HG03196 (cell line): ENCODE results near the gene CPEB4.
A peak's percentile ranks its signal among the peaks of the same experiment; 100 is the strongest.

ENCODE experiments used
- ATAC-seq: cut with Tn5 transposase; IDR thresholded peaks from one replicate; pipeline ENCODE4 v1.9.1; 2021; ENCODE audit not compliant: unreplicated experiment

CPEB4 gene

DNA sequence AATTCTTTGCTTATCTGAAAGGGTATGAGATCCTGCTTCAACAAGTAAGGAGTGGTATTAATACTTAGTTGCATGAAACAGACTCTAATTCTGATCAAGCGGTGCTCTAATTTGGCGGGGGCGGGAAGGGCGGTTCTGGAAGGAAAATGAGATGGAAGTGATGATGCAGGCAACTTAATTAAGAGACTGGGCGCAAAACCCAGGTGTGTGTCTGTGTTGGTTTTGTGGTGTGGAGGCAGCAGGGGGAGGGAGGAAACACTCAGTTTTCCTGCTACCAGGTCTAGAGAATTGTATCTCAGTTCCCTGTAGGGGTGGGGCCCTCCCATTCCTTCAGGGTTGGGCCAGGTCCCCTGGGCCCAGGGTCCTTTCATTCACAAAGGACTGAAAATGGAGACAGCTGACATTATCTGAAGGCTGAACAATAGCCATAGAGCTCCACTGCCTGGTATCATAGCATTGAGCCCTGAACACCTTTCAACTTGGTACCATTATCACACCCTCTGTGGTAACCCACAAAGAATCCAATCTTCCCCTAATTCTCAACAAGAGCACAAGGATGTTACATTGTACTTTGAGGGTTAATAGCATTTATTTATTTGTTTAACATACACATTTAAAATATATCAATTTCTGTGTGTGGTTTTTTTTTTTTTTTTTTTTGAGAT lies 83.7 kb downstream of the CPEB4 start:
- no peak for ATAC-seq

DNA sequence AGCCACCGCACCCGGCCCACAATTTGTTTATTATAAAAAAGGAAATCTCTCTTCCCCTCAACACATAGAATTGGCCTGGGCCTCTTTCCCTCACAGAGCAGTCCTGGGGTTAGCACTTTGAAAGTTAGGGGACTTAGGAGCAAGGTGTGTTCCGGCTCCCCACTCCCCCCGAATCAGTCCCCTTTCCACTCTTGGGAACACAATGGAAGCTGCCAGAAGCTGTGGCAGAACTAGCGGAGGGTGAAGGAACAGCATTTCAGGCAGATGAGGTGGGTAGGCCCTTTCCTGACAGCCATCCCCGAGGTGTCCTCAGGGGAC lies 84.4 kb downstream of the CPEB4 start:
- ATAC-seq = no peak

DNA sequence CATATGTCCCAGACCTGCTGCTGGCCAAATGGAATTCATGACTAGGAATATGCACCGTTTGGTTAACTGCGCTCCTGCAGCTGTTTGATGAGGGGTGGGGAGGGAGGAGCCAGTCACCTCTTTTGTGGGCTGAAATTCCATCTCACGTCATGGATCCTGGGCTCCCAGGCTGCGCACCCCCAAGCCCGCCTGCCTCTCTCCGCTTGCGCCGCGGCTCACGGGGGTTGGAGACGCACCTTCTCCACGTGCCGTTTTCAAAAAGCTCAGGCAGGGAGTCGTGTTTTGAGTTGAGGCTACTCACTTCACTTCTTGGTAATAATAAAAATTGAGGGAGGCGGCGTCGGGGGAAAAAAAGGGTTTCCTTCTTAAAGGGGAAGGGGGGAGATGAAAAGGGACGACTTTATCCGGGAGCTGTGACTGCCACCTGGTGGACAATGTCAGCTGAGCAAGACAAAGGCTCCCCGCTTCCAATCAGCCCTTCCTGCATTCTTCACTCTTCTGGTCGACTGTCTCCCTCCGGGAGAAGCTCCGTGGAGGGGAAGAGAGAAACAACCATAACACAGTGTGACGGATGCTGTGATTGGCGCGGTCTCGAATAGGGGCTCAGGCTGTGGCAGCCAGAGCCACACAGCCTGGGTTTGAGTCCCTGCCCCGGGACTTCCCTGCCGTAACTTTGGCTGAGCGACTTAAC lies 84.9 kb downstream of the CPEB4 start:
- ATAC-seq = peak; percentile 62

DNA sequence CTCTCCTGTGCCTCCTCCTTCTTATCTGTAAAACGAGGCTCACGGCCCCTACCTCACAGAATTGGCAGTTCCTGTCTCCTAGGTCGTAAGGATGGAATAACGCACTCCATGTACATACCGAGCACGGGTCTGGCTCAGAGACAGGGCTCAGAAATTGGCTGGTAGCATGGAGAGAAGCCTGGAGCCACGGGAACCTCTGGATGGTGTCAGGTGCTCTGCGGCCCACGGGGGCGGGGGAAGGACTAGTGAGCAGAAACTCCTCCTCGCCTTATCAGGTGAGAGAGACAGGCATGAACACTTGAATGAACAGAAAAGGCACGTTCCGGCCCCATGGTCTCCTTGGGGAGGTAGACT lies 85.4 kb downstream of the CPEB4 start:
- peak; percentile 15 for ATAC-seq

DNA sequence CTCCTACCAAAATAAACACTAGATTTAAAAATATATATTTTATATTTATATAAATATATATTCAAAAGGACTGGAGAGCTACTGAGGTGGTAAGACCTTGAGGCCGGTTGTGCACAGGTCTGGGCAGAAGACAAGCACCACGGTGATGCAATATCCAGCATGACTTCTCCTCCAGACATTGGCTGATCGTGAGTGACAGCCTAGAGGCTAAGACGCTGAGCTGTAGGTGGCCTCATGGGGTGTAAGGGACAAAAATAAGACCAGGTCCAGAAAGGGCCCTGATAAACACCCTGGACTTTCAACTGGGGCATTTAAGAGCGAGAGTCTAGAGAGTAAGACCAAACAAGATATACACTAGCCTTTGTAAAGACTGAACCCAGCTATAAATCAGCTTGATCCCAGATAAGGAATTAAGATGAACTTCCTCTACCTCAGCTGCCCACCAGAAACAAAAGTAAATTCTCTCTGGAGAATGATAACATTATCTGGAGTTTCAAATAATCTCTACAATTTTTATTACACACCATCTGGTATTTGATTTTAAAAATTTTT lies 86.6 kb downstream of the CPEB4 start:
- ATAC-seq = no peak

DNA sequence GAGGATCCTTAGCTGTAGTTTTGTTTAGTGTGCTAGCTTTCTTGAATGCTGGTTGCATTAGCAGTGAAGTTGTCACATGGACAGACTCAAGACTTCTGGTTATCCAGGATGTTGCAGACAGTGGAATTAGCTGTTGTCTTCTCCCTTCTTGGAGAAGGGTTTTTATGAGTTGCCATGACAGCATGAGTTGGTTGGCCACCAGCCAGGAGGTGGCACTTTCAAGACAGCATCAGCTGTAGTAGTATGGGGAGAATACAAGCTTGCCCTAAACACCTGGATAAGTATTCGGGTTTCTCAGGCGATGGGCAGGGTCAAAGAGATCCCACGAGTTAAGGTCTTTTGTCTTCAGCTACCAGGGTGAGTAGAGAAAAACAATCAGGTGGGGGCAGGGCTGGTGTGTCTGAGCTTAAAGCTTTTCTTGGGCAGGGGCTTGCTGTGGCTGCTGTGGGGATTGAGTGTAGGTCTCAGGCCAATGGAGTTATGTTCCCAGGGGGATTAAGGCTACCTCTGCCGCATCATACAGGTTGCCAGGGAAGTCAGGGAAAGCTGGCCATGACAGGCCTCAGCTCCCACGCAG lies 93.1 kb downstream of the CPEB4 start:
- ATAC-seq = no peak

DNA sequence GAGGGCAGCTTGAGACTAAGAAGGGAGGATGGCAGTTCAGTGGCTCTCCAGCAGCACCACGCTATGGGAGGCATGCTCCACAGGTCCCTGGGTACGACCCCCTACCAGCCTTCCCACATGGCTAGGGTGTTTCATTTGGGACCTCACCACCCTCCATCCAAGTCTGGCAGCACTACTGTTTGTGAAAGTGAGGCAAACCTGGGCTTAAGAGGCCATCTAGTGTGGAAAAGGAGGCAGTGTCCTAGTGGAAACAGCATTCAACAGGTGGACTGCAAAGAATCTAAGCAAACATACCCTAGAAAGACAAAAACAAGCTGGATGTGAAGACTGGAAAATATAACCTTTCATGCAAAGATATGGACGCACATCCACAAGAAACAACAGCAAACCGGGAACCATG lies 96.1 kb downstream of the CPEB4 start:
- ATAC-seq = no peak

DNA sequence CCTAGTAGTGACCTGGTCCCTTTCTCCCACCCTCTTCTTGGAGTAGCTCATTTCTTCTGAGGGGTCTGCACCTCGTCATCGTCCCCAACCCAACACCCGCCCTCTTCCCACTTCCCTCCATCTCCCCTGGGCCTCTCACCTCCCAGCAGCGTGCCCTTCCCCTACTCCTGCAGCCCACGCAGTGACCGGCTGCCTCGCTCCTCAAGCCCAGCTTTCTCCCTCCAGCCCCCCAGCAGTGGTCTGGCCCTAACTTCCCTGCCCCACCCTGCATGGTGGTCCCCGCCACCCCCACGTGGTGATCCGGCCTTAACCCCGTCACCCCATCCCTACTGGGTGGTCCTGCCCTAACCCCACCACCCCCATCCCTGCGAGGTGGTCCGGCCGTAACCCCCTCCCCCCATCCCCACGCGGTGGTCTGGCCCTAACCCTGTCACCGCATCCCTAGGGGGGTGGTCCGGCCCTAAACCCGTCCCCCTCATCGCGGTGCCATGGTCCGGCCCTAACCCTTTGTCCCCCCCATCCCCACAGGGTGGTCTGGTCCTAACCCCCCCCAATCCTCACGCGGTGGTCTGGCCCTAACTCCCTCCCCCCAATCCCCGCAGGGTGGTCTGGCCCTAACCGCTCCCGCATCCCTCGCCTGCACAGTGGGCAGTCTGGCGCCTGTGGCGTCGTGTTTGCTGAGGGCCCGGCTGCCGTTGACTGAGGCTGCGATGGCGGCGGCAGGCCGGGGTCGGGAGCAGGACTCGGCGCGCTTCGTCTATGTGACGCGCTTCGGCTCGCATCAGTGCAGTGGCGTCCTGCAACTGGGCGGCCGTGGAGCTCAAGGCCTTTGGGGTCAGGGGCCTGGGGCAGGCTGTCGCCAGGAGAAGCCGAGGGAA lies 100.6 kb downstream of the CPEB4 start, which contains the start of gene C5orf47:
C5orf47 (plus strand) TSS at position 617 of the 878 bp plus-strand sequence; CDS start at position 711, 94 bp downstream.
- ATAC-seq = no peak

DNA sequence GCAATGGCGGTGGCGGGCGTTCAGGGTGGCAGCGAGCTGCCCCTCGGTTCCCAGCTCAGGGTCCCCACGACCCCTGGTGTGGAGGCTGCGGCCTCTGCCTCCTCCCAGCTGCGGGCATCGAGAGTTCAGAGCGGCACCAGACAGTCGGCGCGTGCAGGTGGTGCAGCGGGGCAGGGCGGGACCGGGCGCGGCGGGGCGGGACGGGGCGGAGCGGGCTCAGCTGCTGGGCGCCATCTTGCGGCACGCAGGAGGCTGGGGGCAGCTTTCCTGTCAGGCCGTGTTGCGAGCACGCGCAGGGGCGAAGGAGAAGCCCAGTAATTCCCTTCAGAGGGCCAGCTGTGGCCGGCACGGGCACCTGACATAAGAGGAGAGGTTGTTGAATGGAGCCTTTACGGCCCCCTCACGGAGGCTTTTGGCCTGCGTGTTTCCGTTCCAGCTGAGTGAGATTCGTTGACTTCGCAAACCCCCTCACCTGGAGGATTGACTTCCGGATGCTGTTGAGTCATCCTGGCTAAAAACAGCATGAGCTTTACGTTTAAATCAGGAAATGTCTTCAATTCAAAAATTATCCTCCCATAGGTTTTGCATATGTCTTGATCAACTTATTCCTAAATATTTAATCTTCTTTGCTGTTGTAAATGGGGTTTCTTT lies 101.4 kb downstream of the CPEB4 start:
- ATAC-seq = no peak

DNA sequence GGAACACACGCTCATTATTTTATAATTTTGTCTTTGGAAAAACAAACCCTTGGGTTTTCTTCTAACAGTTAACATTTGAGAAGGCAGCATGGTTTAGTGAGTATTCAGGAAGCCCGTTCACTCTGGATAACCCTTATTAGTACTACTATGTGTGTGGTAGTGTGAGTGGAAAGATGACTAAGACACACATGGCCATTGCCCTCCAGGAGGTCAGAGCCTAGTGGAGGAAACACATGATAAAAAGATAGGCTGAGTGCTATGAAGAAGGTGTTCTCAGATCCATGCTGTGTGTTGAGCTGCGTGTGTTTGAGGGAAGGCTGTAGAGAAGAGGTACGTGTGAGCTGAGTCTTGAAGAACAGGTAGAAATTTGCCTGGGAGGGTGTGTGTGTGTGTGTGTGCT lies 109.2 kb downstream of the CPEB4 start:
- no peak for ATAC-seq

DNA sequence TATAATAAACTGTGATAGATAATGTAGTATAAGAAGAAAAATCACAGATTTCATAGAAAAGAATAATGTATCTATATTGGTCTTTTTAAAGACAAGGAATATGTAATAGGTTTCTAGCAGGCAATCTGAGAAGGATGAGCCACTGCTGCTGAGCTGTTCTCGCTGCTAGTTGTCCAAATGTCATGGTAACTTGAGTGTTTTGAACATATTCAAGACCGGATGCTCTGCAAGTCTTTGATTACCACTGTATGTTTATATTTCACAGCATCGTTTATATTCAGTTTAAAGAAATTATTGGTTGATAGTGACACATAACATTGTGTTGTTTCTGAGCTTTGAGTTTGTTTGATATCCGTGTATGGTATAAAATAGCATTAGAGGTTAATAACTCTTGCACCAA lies 110.4 kb downstream of the CPEB4 start:
- no peak for ATAC-seq

DNA sequence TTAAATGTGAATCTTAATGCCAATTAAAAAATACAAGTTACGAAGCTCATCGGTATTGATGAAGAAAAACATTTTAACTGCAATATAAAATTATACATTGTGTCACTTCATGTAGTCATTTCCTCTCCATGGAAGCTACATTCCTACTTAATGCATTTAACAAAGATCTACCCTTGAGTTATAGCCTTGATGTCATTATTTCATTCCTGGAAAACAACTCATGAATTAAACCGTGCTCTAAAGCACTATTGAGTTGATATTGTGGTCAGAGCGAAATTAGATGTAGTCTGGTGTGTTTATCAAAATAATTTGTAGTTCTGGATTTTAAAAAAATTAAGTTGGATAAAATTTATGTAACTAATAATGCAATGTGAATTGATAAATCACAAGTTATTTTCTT lies 111.9 kb downstream of the CPEB4 start:
- no peak for ATAC-seq

DNA sequence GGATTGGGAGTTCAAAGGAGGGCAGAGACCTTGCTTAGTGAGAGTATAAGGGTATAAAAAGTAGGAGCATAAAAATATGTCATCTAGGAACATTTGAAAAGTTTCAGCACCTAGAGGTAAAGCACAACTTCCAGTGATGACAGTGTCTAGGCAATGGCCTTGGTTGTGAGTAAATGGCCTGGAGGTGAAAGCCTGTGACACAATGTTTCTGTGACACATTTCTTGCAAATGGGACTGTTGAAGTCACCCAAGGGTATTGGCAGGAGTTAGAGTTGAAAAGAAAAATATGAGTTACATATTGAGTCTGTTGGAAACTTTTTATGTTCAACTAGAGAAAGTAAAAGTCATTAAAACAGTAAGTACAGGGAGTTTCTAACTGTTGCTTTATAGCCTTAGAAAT lies 115.6 kb downstream of the CPEB4 start:
- no peak for ATAC-seq

DNA sequence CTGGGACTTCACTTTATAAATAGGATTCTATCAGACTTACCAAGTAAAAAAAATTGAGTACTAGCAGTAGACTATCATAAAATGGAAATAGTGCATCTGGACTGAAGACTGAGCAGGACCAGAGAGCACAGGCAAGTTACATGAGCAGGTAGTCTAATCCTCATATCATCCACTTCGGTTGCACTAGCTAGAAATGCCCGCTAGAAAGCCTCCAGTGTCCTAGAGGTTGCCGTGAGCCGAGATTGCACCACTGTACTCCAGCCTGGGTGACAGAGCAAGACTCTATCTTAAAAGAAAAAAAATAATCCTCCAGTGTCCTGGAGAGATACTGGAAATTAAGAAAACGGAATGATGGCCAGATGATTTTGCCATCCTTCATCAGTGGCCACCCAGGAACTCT lies 120.8 kb downstream of the CPEB4 start:
- ATAC-seq = no peak

DNA sequence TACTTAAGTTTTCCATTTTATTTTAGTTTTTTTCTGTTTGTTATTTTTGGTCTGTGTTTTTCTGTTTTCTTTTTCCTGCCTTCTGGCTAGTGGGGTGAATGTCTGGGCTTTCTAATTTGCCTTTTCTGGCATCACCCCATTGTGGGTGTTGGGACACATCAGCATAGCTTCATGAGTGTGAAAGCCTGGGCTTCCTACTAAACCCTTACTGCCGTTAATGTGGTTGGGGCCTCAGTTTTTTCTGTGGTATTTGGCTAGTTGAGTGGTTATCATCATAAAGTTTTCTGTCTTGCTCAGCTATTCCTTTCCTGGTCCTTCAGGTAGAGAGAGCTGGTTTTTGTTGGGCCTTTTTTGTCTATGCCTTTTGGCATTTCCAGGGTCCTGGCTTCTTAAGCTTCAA lies 122.2 kb downstream of the CPEB4 start:
- ATAC-seq = no peak

DNA sequence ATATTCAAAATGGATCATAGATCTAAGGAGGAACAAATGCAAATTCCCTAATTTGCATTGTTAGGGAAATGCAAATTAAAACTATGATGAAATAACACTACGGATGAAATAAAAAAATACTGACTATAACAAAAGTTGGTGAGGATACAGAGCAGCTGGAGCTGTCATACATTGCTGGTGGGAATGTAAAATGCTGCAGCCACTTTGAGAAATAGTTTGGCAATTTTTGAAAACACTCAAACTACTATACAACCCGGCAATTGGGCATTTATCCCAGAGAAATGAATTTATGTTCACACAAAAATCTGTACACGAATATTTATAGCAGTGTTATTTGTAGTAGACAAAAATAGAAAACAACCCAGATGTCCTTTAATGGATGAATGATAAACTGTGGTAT lies 123.3 kb downstream of the CPEB4 start:
- ATAC-seq = no peak
